CD14-positive monocyte (primary cell): ENCODE results near the gene SLC26A4. TPM values are rescaled to one million over a fixed set of nuclear protein-coding genes. Genes with fewer than 3 reads are reported as not detected.

Source experiments
- DNase-seq, 3 donors: peaks; one replicate each; pipeline ENCODE4 v3.0.0-alpha.2; 2011 to 2022
- H2AFZ ChIP-seq: 2 replicates; pipeline ENCODE4 v1.6.0; 2012; ENCODE audit warnings: mild to moderate bottlenecking, low read depth, low read length, inconsistent platforms; ENCODE audit not compliant: insufficient read depth, poor library complexity, severe bottlenecking
- H3K27ac ChIP-seq, 2 donors: 1 replicate in 1 of 2; 2 replicates in 1 of 2; pipeline ENCODE4 v1.5.1; 2012 to 2013; ENCODE audit warnings: low read length in 2 of 2, control low read depth in 1 of 2, inconsistent platforms in 1 of 2, low read depth in 1 of 2, mild to moderate bottlenecking in 1 of 2
- H3K27me3 ChIP-seq, 2 donors: one replicate each; pipeline versions ENCODE4 v1.6.0 to v1.6.1; 2011 to 2013; ENCODE audit warnings: low read length in 2 of 2; ENCODE audit not compliant: control insufficient read depth in 2 of 2, insufficient read depth in 2 of 2
- H3K36me3 ChIP-seq, 2 donors: replicated peaks in 1 of 2; 1 replicate in 1 of 2; 2 replicates in 1 of 2; pipeline versions ENCODE4 v1.5.1 to v1.6.1; 2012 to 2013; ENCODE audit warnings: low read length in 2 of 2, control low read depth in 1 of 2, inconsistent platforms in 1 of 2, mild to moderate bottlenecking in 1 of 2; ENCODE audit not compliant: insufficient read depth in 2 of 2, control insufficient read depth in 1 of 2
- H3K4me1 ChIP-seq, 2 donors: 1 replicate in 1 of 2; 2 replicates in 1 of 2; pipeline versions ENCODE4 v1.5.1 to v1.6.1; 2012 to 2013; ENCODE audit warnings: low read length in 2 of 2, control low read depth in 1 of 2, inconsistent platforms in 1 of 2, mild to moderate bottlenecking in 1 of 2, moderate library complexity in 1 of 2; ENCODE audit not compliant: insufficient read depth in 2 of 2, control insufficient read depth in 1 of 2
- H3K4me2 ChIP-seq: replicated peaks from 2 replicates; pipeline ENCODE3; 2012; ENCODE audit warnings: low read length, moderate library complexity, mild to moderate bottlenecking; ENCODE audit not compliant: poor library complexity, severe bottlenecking; ENCODE audit errors: extremely low read depth
- H3K4me3 ChIP-seq, 3 experiments: fragments of 200-600 bp in 1 of 3; sonication (generic) in 1 of 3; replicated peaks in 1 of 3; 1 replicate in 2 of 3; 2 replicates in 1 of 3; pipeline ENCODE4 v1.5.1; 2011 to 2013; ENCODE audit warnings: low read length in 3 of 3, mild to moderate bottlenecking in 3 of 3, control low read depth in 2 of 3, low read depth in 2 of 3, inconsistent platforms in 1 of 3, moderate library complexity in 1 of 3
- H3K79me2 ChIP-seq: 2 replicates; pipeline ENCODE4 v1.6.0; 2012; ENCODE audit warnings: mild to moderate bottlenecking, control low read depth, inconsistent platforms, low read length, moderate library complexity; ENCODE audit not compliant: insufficient read depth
- H3K9ac ChIP-seq: 2 replicates; pipeline ENCODE4 v1.6.0; 2017; ENCODE audit warnings: low read length, mild to moderate bottlenecking; ENCODE audit not compliant: insufficient read depth, poor library complexity, severe bottlenecking
- H3K9me3 ChIP-seq, 2 donors: replicated peaks in 1 of 2; 1 replicate in 1 of 2; 2 replicates in 1 of 2; pipeline versions ENCODE4 v1.5.1 to v1.6.1; 2012 to 2013; ENCODE audit warnings: low read length in 2 of 2, control low read depth in 1 of 2; ENCODE audit not compliant: control insufficient read depth in 1 of 2, insufficient read depth in 1 of 2
- H4K20me1 ChIP-seq: 2 replicates; pipeline ENCODE4 v1.6.0; 2012; ENCODE audit warnings: mild to moderate bottlenecking, low read length, control low read depth, moderate library complexity; ENCODE audit not compliant: insufficient read depth
- H3K27ac Mint-ChIP-seq, 7 donors: one replicate each; pipeline ENCODE4 v1.8.0; 2020; ENCODE audit warnings: mild to moderate bottlenecking in 7 of 7, mixed read lengths in 7 of 7, moderate library complexity in 6 of 7, inconsistent platforms in 2 of 7
- H3K27me3 Mint-ChIP-seq, 3 donors: one replicate each; pipeline ENCODE4 v1.8.0; 2021 to 2022; ENCODE audit warnings: low read depth in 3 of 3, mild to moderate bottlenecking in 3 of 3, mixed read lengths in 3 of 3, moderate library complexity in 3 of 3, inconsistent platforms in 1 of 3
- H3K36me3 Mint-ChIP-seq, 2 donors: one replicate each; pipeline ENCODE4 v1.8.0; 2020; ENCODE audit warnings: mixed read lengths in 2 of 2, inconsistent platforms in 1 of 2, mild to moderate bottlenecking in 1 of 2
- H3K4me1 Mint-ChIP-seq: one replicate; pipeline ENCODE4 v1.8.0; 2020; ENCODE audit warnings: mild to moderate bottlenecking, mixed read lengths
- H3K4me3 Mint-ChIP-seq, 2 donors: one replicate each; pipeline ENCODE4 v1.8.0; 2020; ENCODE audit warnings: mild to moderate bottlenecking in 2 of 2, mixed read lengths in 2 of 2, moderate library complexity in 1 of 2
- H3K9me3 Mint-ChIP-seq, 7 donors: one replicate each; pipeline ENCODE4 v1.8.0; 2020 to 2022; ENCODE audit warnings: mixed read lengths in 7 of 7, mild to moderate bottlenecking in 6 of 7, moderate library complexity in 6 of 7, inconsistent platforms in 2 of 7
- CTCF ChIP-seq: fragments of 200-600 bp; IDR thresholded peaks from one replicate; pipeline ENCODE4 v1.8.0; 2022; ENCODE audit warnings: antibody characterized with exemption, mild to moderate bottlenecking
- WGBS: methylation state at CpG from one replicate; pipeline ENCODE4 v1.1.5; 2013; ENCODE audit warnings: missing lambda C conversion rate; ENCODE audit not compliant: insufficient coverage; 5-methylcytosine and 5-hydroxymethylcytosine counted together
- intact Hi-C, 2 donors: fragments of 100-400 bp; cut with micrococcal nuclease; formaldehyde crosslinking; loops; one replicate each; pipeline versions ENCODE4 v1.15.0 to v1.15.1; 2023
- polyA plus RNA-seq, 3 donors: library from polyadenylated mRNA; depleted of rRNA in 1 of 3; unstranded in 2 of 3; stranded (reverse) in 1 of 3; fragments of 300-500 nt in 2 of 3; fragments of >200 nt in 1 of 3; fragmentation: Illumina TruSeq in 2 of 3; gene quantifications; 1 replicate in 2 of 3; 2 replicates in 1 of 3; pipeline ENCODE4 v1.2.3, GENCODE V29; 2012 to 2021

SLC26A4 gene
- polyA plus RNA-seq, 3 donors, result 0.10 to 0.12 TPM; not detected in 1

GRCh38 chr7:107700570-107700969 lies 39.9 kb downstream of the SLC26A4 start:
- no peak overlapping the region for H3K27ac Mint-ChIP-seq
- H3K36me3 Mint-ChIP-seq, result no peaks in the 10 kb centered on the region
- DNase-seq, result no peak
- H3K4me3 Mint-ChIP-seq, result no peak overlapping the region
- Histone ChIP-seq H4K20me1 (no peaks in the 10 kb centered on the region), H3K27me3 (no peaks in the 10 kb centered on the region), H2AFZ (no peak overlapping the region), H3K9ac (no peak overlapping the region), H3K4me3 (no peak overlapping the region), H3K36me3 (no peaks in the 10 kb centered on the region), H3K4me1 (no peaks in the 10 kb centered on the region), H3K9me3 (no peaks in the 10 kb centered on the region), H3K79me2 (no peaks in the 10 kb centered on the region), H3K27ac (no peak overlapping the region), H3K4me2 (no peak overlapping the region)
- H3K4me1 Mint-ChIP-seq, result no peaks in the 10 kb centered on the region
- no peaks in the 10 kb centered on the region for H3K27me3 Mint-ChIP-seq
- no peaks in the 10 kb centered on the region for H3K9me3 Mint-ChIP-seq
- intact Hi-C loops, result no loop called here
- TF ChIP-seq CTCF, result no peak

- H3K27me3 Mint-ChIP-seq, result no peaks in the 10 kb centered on the region
- H3K9ac ChIP-seq, result no peak overlapping the region
- H2AFZ ChIP-seq, result no peak overlapping the region
- no peaks in the 10 kb centered on the region for H3K9me3 Mint-ChIP-seq
- no peaks in the 10 kb centered on the region for H3K4me1 Mint-ChIP-seq
- H3K36me3 ChIP-seq, result no peaks in the 10 kb centered on the region
- no peak overlapping the region for H3K4me3 Mint-ChIP-seq
- no peak for DNase-seq
- H4K20me1 ChIP-seq, result no peaks in the 10 kb centered on the region
- H3K9me3 ChIP-seq, result no peaks in the 10 kb centered on the region
- H3K27me3 ChIP-seq, result no peaks in the 10 kb centered on the region
- H3K4me2 ChIP-seq, result no peak overlapping the region
- intact Hi-C loops, result no loop called here
- H3K36me3 Mint-ChIP-seq, result no peaks in the 10 kb centered on the region
- H3K27ac ChIP-seq, result no peak overlapping the region
- WGBS, result no CpG with 5 or more reads among the region's 3 CpGs
- no peaks in the 10 kb centered on the region for H3K79me2 ChIP-seq
- H3K4me1 ChIP-seq, result no peaks in the 10 kb centered on the region
- TF ChIP-seq CTCF, result no peak
- H3K4me3 ChIP-seq, result no peak overlapping the region
- no peak overlapping the region for H3K27ac Mint-ChIP-seq
Observed at GRCh38 chr7:107701191-107701590, 40.6 kb downstream of the SLC26A4 start.
